ENCODE measurements around the gene ZFY. TPM values are rescaled to one million over a fixed set of nuclear protein-coding genes. Genes with fewer than 3 reads are reported as not detected.

Gene ZFY
- polyA plus RNA-seq (ENCODE audit: insufficient read length in 4 of 4), result 10 to 100 TPM; 16.9 to 21.5 (median 18.7) TPM

DNA sequence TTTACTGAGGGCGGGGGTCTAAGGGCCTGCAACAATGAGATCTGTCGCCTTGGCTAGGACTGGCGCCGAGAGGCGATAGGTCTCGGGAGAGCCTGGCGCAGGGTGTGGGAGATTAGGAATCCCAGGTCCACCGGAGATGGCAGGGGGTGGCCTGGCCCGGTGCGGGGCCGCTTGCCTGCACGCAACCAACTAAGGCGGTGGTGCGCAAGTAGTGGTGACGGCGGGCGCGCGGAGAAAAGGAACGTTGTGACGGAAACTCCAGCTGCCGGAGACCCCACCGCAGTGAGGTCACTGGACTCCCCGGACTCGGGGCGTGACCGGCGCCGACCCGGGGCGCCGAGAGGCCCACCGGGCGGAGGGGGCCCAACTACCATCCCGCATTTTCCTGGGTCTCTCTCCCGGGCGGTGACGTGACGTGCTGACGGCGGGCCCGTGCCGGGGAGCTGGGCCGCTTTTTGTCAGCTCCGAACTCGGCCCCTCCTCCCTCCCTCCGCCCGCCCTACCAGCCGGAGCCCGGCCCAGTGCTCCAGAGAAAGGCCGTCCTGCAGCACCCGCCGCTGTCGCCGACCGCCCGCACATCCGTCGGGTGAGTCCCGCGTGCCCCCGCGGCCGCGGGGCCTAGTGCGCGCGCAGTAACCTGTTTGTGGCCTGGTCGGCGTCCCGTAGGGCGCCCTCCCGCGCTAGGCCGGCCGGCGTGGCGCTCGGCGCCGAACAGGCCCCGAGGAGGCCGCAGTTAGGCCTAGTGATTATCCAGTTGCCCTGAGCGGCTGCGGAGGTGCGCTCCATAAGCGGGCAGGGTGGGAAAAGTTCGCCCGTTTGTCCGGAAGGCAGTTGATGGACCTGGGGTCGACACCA lies at the start of gene ZFY:
ZFY (plus strand) TSS at position 521 of the 855 bp plus-strand sequence. CDS start 18,556 bp downstream, outside the sequence.
- DNase-seq (ENCODE audit: low read depth in 4 of 4, low spot score in 3 of 4), result peak in 2 of 4 donors; percentile 10 to 29

DNA sequence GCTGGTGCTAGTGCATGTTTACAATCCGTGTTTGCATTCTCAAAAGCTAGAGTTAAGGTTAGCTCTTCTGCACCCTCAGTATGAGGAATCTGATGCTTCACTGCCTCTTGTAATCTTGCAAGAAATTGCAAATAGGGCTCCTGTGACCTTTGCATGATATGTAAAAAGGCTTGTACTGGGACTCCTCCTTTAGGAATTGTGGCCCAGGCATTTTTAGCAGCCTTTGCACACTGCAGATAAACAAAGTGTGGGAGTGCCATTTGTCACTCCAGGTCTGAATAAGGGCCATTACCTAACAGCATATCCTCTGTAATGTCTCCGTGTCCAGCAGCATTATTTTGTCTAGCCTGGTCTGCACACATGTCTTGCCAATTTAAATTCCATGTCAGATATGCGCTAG lies 49.3 kb upstream of the ZFY start:
- DNase-seq (ENCODE audit: low read depth in 4 of 4, low spot score in 3 of 4), result no peak

DNA sequence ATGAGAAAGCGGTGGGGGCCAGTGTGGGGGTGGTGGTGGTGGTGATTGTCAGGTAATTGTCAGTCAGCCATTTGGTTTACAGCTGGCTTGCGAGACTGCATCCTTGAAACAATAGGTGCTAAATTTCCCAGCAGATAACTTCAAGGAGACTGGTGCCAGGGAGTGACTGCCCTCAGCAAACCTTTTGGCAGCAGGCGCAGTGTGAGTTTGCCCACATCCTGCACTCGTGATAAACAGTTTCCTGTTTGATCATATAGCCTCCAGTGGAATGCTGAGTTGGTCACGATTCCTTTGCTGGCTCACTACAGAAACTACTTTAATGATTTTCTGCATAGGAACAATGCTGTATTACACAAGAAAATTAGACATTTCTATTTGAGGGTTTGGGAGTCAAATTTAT lies 47.8 kb upstream of the ZFY start:
- DNase-seq (ENCODE audit: low read depth in 4 of 4, low spot score in 3 of 4), result no peak

DNA sequence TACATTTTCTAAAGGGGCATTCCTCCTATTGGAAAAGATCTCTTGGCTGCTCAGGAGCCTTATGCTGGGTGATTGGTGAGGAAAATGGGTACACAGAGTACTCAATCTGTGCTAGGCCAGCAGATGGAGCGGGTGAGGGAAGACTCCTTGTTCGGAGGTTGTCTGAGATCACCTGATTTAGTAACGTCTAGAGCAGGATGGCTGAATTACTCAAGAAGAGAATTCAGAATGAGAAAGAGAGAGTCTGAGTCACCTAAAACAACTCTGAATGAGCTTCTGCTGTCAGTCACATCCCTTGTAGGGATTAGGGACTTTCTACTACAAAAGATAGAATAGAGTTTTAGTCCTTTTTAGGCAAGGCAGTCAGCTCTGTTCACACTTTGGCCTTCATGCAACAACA lies 47.2 kb upstream of the ZFY start:
- no peak for DNase-seq (ENCODE audit: low read depth in 4 of 4, low spot score in 3 of 4)

DNA sequence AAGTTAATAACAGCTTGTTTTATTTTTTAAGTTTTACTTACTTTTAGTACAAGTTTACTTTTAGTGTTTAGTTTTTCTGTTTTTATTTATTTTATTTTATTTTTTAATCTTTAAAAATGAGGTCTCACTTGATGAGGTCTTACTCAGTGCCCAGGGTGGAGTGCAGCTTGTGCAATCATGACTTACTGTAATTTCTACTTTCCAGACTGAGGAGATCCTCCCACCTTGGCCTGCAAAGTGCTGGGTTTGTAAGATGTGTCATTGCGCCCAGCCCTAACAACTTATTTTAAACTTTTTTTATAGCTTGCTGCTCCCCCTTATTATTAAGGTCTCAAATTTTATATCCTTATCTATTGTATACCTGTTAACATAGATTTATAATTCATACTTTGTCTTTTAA lies 41.7 kb upstream of the ZFY start:
- DNase-seq (ENCODE audit: low read depth in 4 of 4, low spot score in 3 of 4), result no peak

DNA sequence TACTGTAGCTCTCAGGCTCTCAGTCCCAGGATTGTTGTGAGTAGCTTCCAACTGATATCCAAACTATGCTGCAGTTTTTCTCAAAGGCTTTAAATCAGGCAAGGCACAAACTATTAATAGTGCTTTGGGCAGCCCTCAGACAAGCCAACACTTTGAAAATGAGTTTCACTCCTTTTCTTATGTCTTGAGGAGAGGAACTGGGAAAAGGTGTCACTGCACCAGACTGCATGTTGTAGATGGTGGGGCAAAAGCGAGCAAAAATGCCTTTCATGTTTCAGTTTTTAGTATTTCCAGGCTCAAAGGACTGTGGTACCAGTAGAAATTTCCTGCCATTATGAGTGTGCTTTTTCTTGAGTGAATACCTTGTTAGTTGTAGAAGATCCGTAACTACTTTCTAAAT lies 39.1 kb upstream of the ZFY start:
- no peak for DNase-seq (ENCODE audit: low read depth in 4 of 4, low spot score in 3 of 4)

DNA sequence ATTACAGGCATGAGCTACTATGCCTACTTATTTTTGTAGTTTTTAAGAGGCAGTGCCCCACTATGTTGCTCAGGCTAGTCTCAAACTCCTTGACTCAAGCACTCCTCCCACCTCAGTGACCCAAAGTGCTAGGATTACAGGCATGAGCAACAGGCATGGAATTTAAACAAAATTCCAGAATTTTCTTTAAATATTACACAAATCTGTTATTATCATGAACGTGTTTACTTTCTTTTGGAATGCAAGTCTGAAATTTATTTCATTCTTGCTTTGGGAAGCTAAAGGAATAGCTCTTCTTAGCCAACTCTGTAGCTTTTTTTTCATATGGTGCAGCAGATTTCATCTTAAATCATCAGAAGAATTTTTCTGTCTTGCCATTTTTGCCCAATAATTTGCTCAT lies 27.8 kb upstream of the ZFY start:
- no peak for DNase-seq (ENCODE audit: low read depth in 4 of 4, low spot score in 3 of 4)

DNA sequence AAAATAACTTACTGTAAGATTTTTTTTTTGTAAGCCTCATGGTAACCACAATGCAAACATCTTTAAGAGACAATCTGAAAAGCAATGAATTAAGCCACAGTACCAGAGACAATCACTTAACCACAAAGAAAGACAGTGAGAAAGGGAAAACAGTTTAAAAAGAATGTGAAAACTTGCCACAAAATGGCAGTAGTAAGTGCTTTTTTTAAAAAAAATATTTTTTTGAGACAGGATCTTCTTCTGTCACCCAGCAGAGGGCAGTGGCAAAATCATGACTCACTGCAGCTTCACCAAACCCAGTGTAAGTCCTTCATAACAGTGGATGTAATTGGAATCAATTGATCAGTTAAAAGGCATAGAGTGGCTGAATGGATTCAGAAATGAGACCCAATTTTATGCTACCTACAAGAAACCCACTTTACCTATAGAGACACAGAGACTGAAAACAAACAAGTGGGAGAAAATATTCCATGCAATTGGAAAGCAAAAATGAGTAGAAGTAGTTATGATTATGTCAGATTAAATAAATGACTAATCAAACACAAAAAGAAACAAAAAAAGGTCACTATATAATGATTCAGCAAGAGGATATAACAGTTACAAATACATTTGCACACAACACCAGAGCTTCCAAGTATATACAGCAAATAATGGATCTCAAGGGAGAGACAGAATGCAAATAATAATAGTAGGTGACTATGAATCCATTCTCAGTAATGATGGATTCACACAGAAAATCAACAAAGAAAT lies 21.9 kb upstream of the ZFY start:
- no peak for DNase-seq (ENCODE audit: low read depth in 4 of 4, low spot score in 3 of 4)

DNA sequence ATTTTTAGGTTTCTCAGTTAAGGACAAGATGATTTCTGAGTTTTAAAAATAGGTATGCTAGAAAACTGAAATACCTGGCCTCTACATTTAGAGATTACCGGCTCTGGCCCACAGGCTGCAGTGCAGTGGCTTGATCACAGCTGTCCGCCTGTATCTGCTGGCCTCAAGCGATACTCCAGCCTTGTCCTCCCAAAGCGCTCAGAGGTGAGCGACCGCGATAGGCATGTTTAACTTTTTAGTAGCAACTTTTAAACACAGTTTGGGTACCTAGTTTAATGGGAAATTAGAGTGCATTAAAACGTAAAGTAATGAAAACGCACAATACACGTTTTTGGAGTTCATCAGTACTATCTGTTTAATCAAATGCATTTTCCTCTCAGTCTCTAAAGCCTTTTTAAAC lies 1.1 kb upstream of the ZFY start:
- DNase-seq (ENCODE audit: low read depth in 4 of 4, low spot score in 3 of 4), result peak in 1 of 4 donors; percentile 10

DNA sequence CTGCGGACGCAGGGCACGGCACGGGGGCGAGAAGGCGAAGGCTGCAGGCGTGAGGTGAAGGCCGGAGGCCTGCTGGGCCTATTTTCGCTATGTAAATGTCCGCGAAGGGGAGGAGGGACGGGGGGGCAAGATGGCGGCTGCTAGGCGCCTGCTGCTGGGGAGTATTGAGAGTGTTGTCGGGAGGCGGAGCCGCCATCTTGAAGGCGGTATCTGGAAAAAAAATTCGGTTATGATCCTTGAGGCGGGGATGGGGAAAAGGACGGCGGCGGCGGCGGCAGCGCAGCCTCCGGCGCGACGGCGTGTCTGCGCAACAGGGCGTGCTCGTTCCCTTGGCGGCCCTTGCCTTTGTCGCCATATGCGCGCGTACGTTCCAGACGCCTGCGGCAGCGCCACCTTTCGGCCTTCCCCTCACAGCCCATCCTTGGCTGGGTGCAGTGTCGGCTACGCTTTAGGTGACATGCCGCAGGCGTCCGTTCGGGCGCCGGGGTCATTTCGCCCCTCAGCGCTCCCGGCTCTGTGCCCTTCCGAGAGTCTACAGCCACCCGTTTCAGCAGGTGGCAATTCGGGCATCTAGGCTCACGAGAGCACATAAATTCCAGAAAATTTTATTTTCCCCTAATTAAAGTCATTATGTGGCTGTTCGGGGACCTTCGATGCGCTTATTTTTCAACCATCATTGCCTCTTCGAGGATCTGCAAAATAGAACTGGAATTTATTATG lies 695 bp downstream of the ZFY start:
- DNase-seq (ENCODE audit: low read depth in 4 of 4, low spot score in 3 of 4), result peak; percentile 68 to 78 (median 76)

DNA sequence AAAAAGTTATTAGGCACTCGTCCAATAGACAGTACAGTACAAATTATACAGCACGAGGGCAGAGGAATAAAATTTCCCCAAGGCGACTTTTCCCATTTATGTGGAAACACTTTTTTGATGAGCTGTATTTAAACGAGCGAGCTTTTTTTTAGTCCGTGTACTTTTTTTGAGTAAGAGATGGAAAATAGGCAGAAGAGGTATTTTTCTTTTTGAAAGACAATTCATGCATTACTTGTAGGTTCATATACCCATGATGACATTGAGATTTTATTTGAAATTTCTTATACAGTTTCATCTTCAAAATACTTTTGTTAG lies 1.2 kb downstream of the ZFY start:
- DNase-seq (ENCODE audit: low read depth in 4 of 4, low spot score in 3 of 4), result no peak

DNA sequence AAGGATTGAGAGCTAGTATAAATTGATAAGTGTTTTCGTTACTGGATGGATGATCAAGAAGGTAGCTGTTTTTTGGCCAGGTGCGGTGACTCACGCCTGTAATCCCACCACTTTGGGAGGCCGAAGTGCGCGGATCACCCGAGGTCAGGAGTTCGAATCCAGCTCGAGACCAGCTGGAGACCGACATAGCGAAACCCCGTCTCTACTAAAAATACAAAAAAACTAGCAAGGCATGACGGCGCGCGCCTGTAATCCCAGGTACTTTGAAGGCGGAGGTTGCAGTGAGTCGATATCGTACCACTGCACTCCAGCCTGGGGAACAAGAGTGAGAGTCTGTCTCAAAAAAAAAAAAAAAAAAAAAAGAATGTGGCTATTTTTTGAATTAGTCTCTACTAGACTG lies 2.0 kb downstream of the ZFY start:
- no peak for DNase-seq (ENCODE audit: low read depth in 4 of 4, low spot score in 3 of 4)

DNA sequence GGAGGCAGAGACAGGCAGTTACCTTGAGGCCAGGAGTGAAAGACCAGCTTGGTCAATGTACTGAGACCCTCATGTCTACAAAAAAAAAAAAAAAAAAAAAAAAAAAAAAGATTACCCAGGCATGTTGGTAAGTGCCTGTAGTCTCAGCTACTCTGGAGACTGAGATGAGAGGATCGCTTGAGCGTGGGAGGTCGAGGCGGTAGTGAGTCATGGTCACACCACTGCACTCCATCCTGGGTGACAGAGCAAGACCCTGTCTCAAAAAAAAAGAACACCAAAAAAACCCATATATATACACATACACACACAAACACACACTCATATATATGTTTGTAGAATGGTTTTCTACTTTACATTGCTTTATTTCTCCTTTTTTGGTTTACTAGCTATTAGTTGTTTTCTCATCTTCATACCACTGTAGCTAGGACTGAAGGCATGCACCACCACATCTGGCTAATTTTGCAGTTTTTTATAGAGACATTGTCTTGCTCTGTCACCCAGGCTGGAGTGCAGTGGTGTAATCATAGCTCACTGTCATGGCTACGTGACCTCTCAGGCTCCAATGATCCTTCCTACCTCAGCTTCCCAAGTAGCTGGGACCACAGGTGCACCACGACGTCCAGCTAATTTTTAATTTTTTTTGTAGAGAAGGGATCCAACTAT lies 14.5 kb downstream of the ZFY start:
- DNase-seq (ENCODE audit: low read depth in 4 of 4, low spot score in 3 of 4), result no peak

DNA sequence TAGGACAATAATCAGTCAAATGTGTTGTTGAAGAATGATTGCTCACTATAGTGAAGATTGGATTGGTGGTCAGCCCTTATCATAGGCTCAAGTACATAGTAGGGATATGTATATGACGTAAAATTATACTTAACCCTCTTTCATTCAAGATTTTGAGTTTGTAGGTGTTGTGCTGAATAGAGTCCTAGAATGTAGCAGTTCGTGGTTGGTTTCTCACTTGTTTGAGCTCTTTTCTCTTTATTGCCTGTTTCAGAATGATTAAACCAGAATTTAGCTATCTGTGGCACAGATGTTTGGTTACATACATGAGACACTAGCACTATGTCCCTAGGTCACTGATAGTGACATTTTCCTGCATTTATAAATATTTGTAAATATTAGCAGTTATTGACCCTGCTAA lies 15.5 kb downstream of the ZFY start:
- DNase-seq (ENCODE audit: low read depth in 4 of 4, low spot score in 3 of 4), result no peak

DNA sequence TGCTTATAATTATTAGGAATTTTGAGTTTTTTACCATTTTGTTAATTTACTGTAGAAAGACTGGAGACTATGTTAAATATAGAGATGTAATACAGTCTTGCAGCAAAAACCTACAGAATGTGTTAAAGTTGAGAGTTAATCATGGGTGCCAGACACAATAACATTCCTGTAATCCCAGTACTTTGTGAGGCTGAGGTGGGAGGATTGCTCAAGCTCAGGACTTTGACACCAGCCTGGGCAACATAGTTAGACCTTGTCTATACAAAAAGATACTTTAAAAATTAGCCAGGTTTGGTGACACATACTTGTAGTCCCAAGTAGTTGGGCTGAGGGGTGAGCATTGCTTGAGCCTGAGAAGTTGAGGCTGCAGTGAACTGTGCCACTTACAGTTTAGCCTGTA lies 17.7 kb downstream of the ZFY start:
- DNase-seq (ENCODE audit: low read depth in 4 of 4, low spot score in 3 of 4), result no peak

DNA sequence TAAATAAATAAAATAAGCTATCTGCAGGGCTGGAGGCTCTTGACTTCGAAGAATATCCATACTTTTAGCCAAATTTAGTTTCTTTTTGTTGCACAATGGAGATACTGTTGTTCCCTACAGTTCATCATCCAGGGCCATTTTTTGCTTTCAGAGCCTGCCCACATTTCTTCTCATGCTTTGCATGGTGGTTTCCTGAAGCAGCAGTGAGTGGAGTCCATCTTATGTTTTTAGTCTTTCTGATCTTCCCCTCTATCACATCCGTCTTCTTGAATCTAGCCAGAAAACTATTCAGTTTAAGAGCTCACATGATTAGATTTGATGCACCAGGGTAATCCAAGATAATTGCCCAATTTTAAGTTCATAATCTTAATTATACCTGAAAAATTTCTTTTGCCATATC lies 19.6 kb downstream of the ZFY start:
- no peak for DNase-seq (ENCODE audit: low read depth in 4 of 4, low spot score in 3 of 4)

DNA sequence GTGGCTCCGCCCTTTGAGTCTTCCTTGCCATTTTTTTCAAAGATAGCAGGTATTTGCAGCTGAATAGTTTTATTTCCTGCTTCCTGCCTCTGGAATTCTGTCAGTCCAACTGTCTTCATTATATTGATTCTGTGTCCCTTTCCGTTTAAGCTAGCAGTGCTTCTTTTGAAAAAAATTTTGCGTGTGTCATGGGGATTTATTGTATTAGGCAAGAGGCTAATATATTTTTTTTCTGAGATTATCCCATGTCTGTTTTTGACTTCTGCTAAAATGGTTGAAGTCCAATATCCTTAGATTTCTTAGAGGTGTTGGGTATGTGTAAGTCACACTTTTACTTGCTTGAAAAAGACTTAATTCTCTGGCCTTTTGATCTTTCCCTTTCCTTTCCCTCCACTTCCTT lies 20.4 kb downstream of the ZFY start:
- no peak for DNase-seq (ENCODE audit: low read depth in 4 of 4, low spot score in 3 of 4)

DNA sequence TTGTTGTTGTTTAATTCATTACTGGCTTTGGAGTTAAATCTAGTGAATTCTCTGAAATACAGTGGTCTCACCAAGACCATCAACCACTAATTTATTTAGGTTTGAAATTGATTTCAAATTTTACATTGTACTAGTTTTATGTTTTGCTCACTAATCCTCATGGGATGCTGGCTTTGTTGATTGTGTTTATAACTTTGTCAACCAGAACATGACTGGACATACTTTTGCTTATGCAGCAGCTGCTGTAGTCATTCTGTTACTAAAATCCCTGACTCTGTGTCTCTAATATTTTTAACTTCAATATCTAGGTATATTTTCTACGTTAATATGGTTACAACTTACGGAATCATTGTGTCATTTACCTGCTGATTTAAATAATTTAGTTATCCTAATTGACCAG lies 26.9 kb downstream of the ZFY start:
- DNase-seq (ENCODE audit: low read depth in 4 of 4, low spot score in 3 of 4), result no peak

DNA sequence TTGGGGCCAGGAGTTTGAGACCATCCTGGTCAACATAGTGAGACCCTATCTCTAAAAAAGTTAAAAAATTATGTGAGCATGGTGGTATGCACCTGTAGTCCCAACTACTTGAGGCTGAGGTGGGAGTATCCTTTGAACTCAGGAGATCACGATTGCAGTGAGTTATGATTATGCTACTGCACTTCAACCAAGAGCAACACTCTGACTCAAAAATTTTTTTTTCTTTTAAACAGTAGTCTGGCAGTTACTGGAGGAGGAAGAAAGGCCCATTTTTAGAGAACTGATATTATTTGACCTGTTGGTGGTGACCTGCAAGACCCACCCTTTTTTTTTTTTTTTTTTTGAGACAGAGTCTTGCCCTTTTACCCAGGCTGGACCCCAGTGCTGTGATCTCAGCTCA lies 29.6 kb downstream of the ZFY start:
- DNase-seq (ENCODE audit: low read depth in 4 of 4, low spot score in 3 of 4), result no peak

DNA sequence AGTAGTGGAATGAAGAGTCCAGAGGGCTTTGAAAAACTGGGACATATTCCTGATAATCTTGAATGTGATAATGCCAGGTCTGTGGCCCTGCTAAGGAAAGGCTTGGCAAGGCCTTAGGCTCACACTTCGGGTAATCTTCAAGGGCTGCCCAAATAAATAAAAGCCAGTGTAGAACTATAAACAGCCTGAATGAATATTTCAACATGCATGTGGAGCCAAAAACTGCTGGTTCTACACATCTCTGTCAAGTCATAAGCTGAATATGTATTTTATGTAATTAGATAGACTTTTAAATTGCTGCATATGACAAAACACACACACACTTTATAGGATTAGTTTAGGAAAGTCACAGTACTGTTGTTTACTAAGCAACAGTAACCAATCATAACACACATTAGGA lies 30.4 kb downstream of the ZFY start:
- no peak for DNase-seq (ENCODE audit: low read depth in 4 of 4, low spot score in 3 of 4)

DNA sequence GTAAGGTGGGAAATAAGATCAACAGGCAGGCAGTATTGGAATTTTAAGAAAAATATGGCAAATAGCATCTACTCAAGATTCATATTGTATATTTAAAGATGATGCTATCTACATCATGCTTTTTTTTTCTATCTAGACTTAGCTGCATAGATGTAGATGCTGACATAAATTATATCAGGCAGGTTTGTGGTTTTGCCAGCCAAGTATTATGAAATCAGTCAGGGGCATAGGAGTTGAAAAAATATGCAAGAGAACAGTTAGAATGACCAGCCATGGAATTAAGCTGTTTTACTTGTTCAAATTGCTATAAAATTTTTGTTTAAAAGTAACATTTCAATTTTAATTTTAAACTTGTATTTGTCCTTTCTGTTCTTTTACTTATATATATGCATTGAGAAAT lies 34.4 kb downstream of the ZFY start:
- no peak for DNase-seq (ENCODE audit: low read depth in 4 of 4, low spot score in 3 of 4)
